ENCODE results near the gene NGB. TPM values are rescaled to one million over a fixed set of nuclear protein-coding genes. Genes with fewer than 3 reads are reported as not detected.

Gene NGB
- total and polyA plus RNA-seq, 2 of the 8 experiments (the other 6 are each of a cell fraction or from before 2014, with no cell fraction given), result 0.30 to 0.60 TPM

- TF ChIP-seq KDM1A (IDR thresholded peaks at IDR 0.05; ENCODE audit: borderline replicate concordance, low read length) (no peak), RBBP5 (IDR thresholded peaks at IDR 0.05; ENCODE audit: borderline replicate concordance, low read depth, low read length) (no peak), SIN3A (conservative IDR thresholded peaks at IDR 0.05 in 1 of 2, IDR thresholded peaks at IDR 0.05 in 1 of 2; ENCODE audit: low read depth in 1 of 2, low read length in 2 of 2) (no peak), SP1 (IDR thresholded peaks at IDR 0.05; ENCODE audit: low read depth, low read length) (peak; percentile 74), GTF2F1 (IDR thresholded peaks at IDR 0.05; ENCODE audit: borderline replicate concordance, low read depth, low read length) (no peak), TCF12 (IDR thresholded peaks at IDR 0.05; ENCODE audit: low read depth, low read length) (no peak), JUND (IDR thresholded peaks at IDR 0.05; ENCODE audit: low read length) (no peak), YY1 (IDR thresholded peaks at IDR 0.05; ENCODE audit: low read depth, low read length) (no peak), RAD21 (IDR thresholded peaks at IDR 0.05 in 1 of 2, conservative IDR thresholded peaks at IDR 0.05 in 1 of 2; ENCODE audit: low read depth in 2 of 2, low read length in 2 of 2) (peak in 1 of 2 experiments; percentile 16; a peak in 2 of 4 replicates), BRCA1 (IDR thresholded peaks at IDR 0.05; ENCODE audit: low read depth, low read length) (no peak), KDM5A (IDR thresholded peaks at IDR 0.05; ENCODE audit: low read length) (no peak), BACH1 (IDR thresholded peaks at IDR 0.05; ENCODE audit: low read length) (no peak), ASH2L (IDR thresholded peaks at IDR 0.05; ENCODE audit: low read length) (peak; percentile 30), CEBPB (IDR thresholded peaks at IDR 0.05; ENCODE audit: low read depth, low read length) (no peak), GABPA (IDR thresholded peaks at IDR 0.05; ENCODE audit: borderline replicate concordance, insufficient read depth, low read length) (no peak), JUN (IDR thresholded peaks at IDR 0.05; ENCODE audit: low read depth, low read length) (no peak), EP300 (IDR thresholded peaks at IDR 0.05; ENCODE audit: borderline replicate concordance in 1 of 2, low read depth in 2 of 2, low read length in 2 of 2) (peak in 1 of 2 experiments; percentile 50; a peak in 1 of 3 replicates), RXRA (IDR thresholded peaks at IDR 0.05; ENCODE audit: insufficient read depth, low read depth, low read length) (no peak), HDAC6 (IDR thresholded peaks at IDR 0.05; ENCODE audit: low read depth, low read length) (no peak), CTCF (IDR thresholded peaks at IDR 0.05; ENCODE audit: control extremely low read depth in 1 of 3, insufficient read depth in 1 of 3, low read depth in 1 of 3, low read length in 3 of 3) (no peak), SP4 (IDR thresholded peaks at IDR 0.05; ENCODE audit: low read length) (no peak), CHD2 (IDR thresholded peaks at IDR 0.05; ENCODE audit: low read length) (no peak), EGR1 (IDR thresholded peaks at IDR 0.05; ENCODE audit: borderline replicate concordance, low read depth, low read length) (no peak)
These were observed 43.0 kb upstream of the NGB start (continued) for GRCh38 chr14:77314043-77314442.

All from H1 (cell line).